ENCODE results near the gene TIMMDC1.

- TF ChIP-seq CTCF (IDR thresholded peaks at IDR 0.05) (no peak), POLR2A (IDR thresholded peaks at IDR 0.05) (no peak)
Observed at GRCh38 chr3:119514637-119515036, 16.3 kb downstream of the TIMMDC1 start.
